Urothelium cell line (cell line): ENCODE data around the gene CHAD.
"Not testable (repeated sequence)": the region's sequence is repeated elsewhere in the genome, so short reads cannot be mapped to it uniquely, and the experiment has no call there.

Experiments used
- DNase-seq: peaks from one replicate; pipeline ENCODE4 v3.0.0; 2011; ENCODE audit warnings: low spot score, mixed read lengths
- FAIRE-seq: peaks from 2 replicates; lab custom pipeline; 2011; peaks lifted over from hg19 to GRCh38; lab: Jason Lieb, UNC

The CHAD gene

DNA sequence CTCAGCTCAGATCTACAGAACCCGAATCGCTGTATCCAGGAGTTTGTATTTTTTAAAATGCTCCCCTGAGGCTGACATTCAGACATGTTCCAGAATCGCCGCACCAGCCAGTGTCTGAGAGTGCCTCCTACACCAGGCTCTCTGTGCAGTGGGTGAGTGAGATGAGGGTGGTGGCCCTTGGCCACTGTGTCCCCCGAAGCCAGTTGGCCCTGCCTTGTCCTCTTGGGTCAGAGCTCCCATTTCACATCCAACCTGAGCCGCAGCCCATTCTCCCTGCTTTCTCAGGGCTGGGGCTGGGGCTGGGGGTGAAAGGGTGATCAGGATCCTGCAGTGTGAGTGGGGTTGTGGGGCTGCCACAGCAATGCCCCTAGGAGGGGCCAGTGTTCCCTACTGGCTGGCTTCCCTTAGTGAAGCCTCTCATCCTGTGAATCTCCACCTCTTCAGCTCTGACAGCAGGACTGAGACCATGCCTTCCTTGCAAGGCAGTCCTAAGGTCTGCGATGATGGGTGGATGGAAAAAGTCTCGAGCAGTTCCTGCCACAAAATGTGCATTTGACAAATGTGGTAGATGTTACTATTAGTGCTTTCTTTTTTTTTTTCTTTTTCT lies 26.6 kb upstream of the CHAD start:
- DNase-seq (no peak), FAIRE-seq (no peak)

DNA sequence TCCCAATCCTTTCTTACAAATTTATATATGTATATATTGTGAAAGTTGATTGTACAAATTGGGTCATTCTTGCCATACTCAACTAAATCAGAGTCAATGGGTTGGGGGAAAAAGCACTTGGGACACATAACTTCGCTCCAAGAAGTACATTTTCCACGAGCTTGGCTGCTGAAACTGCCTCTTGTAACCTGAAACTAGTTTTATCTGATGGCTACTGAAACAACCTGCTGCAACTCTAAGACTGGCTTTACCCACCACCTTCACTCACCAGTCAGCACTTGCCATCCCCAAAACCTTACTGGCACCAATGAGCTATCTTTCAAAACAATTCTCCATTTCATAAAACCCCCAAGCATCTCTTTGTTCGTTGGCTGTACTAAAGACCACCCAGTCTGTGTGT lies 25.1 kb upstream of the CHAD start:
- FAIRE-seq, result no peak
- DNase-seq, result no peak

DNA sequence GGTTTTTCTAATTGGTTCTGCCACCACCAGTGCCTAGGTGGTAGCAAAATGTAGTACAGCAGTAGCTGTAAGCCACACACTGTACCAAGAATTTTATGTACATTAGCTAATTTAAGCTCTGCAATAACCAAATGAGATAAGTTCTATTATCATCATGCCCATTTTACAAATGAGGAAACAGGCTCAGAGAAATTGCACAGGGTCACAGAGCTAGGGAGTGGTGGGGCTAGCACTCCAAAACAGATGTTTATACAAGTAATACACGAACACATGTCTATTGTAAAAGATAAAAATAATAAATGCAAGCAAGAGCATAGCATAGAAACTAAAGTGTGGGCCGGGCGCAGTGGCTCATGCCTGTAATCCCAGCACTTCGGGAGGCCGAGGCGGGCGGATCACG lies 23.5 kb upstream of the CHAD start:
- FAIRE-seq, result no peak
- no peak for DNase-seq

DNA sequence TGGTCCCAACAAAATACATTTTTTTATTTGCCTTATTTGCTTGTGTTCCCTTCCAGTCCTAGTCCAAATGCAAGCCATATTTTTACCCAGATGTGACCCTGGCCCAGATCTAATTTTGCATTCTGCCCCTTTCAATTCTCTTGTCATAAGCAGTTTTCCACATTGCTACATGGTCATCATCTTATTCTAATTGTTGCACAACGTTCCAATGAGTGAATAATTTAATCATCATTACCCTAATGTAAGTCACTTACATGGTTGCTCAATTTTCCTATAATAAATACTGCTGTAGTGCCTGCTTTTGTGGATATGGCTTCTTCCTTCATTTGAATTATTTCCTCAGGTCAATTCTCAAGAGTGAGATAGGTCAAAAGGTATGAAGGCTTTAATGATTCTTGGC lies 22.8 kb upstream of the CHAD start:
- DNase-seq (no peak), FAIRE-seq (no peak)

DNA sequence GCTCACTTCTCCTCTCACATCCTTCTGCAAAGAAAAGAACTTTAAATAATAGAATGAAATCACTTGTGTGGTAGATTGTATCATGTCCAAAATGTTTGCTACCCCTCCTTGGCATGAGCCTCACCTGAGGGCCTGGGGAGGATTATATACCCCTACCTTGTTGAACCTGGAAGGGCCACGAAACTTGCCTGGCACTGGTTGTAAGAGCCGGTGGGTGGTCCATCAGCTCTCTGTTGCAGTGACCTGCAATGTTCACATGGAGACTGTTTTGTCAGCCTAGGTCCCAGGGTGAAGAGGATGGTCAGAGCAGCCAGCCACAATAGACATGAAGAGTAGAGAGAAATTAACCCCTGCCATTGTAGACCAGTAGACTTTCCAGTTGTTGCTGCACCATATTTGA lies 20.2 kb upstream of the CHAD start:
- FAIRE-seq (no peak), DNase-seq (no peak)

DNA sequence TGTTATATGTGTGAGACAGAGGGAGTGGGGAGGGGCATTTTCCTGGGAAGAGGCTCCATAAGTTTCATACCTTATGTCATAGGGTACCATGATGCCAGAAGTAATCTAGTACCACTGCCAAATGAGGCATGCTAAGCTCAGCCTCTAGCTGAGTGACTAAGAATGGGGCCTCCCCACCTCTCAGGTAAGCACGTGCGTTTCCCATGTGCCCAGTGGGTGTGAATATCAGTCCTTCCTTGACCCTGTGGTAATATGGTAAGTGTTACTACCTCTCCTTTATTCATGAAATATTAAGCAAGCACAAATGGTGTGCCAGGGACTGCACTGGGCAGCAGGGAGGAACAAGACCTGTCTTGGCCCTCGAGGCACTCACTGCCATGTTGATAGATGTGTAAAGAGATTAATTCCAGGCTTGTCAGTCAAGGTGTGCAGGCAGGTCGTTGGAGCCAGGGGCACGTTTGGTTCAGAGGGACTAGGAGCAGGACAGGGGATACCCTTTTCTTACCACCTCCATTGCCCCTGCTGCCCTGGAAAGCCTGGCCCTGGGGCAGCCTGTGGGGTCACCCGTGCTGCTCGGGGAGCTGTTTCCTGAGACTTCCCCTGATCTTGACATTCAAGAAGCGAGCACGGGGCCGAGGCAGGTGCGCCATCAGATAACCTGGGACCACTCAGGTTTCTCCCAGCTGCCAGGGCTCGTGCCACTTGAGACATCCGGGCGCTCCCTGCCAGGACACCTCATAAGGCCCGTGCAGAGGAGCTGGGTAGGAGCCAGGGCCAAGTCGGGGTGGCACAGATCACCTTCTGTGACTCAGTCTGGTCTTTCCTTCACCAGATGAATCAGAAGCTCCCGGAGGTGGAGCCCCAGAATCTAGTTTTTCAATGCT lies 18.8 kb upstream of the CHAD start:
- no peak for FAIRE-seq
- no peak for DNase-seq

DNA sequence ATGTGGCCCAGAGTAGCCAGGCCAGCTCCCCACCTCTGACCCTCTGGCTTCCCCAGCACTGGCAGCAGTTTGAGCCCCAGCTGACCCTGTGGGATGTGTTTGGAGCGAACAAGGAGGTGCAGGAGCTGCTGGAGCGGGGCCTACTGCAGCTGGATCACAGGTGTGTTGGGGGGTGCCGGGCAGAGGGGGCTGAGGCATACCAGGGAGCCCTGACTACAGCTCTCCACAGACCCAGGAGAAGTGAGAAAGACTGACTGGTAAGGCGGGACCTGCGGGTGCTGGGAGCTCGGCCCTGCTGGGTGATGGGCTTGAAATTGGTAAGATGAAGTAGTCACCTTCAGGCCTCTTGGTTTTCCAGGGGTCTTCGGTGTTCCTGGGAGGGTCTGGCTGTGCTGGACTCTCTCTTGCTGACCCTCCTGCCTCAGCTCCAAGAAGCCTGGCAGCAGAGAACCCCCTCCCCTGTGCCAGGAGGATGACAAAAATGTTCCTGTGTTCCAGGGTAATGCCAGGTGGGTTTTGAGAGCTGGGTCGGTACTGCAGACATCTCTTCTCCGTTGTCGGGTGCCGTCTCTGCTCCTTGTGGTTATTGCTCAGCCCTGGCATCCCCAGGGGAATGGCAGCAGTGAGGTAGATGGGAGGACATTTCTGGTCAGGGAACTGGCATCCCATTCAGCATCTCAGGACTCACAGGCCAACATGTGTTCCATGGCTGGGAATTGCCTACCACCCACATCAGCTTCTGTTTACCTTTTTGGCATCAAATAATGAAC lies 15.9 kb upstream of the CHAD start:
- no peak for FAIRE-seq
- no peak for DNase-seq

DNA sequence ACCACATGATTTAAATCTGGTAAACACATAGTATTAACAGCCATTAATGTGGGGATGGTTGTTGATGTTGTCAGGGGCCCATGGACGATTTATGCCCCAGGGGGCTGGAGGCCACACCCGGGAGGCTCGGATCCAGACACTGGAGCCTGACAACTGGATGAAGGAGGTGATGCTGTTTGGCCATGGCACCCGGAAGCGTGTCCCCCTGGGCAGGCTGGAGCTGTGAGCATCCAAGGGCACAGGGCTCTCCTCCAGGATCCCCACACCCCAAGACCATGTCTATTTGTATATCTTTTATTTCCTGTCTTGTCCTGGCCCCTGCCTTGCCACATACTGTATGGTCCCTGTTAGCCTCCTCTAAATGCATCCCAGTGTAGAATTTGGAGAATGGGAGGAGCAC lies 14.6 kb upstream of the CHAD start:
- FAIRE-seq, result no peak
- no peak for DNase-seq

DNA sequence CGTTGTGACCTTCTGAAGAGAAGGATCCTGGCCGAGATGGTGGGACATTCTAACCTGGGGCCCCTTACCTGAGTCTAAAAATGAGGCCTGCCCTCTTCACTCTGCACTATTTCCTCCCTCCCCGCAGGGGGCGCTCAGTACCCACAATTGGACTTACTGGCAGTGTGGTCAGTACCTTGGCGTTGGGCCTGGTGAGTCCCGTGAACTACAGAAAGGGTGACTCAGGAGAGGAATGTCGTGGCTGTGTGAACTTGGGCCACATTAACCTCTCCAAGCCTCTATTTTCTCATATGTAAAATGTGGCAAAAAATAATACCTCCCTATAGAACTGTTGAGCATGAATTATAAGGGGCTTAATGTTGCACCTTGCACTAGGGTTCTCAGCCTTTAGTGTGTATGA lies 13.8 kb upstream of the CHAD start:
- DNase-seq (peak; percentile 88), FAIRE-seq (peak; percentile 63)

DNA sequence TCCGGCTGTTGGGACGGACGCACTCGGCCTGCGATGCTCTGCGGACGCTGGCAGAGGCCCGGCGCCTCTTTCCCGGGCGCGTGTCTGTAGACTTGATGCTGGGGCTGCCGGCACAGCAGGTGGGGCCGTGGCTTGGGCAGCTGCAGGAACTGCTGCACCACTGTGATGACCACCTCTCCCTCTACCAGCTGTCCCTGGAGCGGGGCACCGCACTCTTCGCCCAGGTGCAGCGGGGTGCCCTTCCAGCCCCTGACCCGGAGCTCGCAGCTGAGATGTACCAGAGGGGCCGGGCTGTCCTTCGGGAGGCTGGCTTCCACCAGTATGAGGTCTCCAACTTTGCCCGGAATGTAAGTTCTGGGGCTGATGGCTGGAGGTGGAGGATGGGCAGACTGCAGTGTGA lies 13.4 kb upstream of the CHAD start:
- FAIRE-seq (no peak), DNase-seq (no peak)

DNA sequence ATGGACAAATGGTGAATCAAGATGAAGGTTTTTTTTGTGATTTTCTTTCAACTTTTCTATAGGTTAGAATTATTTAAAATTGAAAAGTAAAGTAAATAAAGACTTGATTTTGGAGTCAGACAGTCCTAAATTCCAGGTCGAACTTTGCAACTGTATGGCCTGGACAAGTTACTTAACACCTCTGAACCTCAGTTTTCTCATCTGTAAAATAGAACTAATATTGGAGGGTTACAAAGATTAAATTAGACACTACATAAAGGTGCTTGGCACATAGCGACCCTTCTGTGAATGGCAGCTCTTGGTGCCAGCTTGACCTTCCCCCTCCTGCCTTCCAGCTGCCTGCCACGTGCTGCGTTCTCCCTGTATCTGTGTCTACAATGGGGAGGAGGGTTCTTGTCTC lies 13.0 kb upstream of the CHAD start:
- no peak for FAIRE-seq
- DNase-seq, result no peak

DNA sequence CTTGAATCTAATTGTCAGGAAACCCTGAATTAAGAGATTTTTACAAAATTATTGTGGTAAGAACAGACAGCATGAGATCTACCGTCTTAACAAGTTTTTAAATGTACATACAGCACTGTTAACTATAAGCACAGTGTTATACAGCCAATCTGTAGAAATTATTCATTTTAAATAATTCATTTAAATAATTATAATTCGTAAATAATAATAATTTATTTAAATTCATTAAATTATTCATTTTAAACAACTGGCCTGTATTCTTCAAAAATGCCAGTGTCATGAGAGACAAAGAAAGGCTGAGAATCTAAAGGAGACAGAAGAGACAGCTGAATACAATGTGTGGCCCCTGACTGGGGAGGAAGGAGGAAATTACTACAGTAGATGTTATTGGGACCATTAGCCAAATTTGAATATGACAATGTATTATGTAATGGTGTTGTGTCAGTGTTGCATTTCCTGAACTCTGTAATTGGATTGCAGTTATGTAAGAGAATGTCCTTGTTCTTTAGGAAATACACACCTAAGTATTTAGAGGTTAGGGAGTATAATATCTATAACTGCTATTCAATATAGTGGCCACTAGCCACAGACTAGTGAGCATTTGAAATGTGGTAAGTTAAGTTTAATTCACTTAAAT lies 12.3 kb upstream of the CHAD start:
- FAIRE-seq, result no peak
- no peak for DNase-seq

DNA sequence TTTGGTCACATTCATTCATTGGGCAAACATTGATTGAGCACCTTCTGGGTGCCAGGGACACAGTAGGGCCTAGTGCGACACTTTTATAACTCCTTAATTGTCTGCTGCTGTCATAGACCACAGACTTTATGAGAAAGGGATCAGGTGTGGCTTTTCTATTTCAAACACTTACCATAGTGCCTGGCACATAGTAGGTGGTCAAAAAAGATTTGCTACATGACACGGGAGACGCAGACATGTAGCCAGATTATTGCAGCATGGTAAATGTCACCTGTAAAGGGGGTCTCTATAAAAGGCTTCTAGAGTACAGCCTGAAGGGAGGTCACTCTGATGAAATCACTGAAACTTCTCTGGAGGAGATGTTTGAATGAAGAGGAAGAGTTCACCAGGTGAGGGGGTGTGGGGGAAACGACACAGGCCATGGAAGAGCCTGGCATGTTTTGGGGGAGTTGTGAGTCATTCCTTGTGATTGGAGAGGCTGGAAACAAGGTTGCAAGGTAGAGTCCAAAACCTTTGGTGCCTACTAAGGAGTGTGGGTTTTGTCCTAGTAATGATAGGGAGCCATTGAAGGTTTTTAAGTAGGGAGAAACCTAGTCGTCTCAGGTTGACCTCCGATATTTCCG lies 11.6 kb upstream of the CHAD start:
- DNase-seq, result no peak
- no peak for FAIRE-seq

DNA sequence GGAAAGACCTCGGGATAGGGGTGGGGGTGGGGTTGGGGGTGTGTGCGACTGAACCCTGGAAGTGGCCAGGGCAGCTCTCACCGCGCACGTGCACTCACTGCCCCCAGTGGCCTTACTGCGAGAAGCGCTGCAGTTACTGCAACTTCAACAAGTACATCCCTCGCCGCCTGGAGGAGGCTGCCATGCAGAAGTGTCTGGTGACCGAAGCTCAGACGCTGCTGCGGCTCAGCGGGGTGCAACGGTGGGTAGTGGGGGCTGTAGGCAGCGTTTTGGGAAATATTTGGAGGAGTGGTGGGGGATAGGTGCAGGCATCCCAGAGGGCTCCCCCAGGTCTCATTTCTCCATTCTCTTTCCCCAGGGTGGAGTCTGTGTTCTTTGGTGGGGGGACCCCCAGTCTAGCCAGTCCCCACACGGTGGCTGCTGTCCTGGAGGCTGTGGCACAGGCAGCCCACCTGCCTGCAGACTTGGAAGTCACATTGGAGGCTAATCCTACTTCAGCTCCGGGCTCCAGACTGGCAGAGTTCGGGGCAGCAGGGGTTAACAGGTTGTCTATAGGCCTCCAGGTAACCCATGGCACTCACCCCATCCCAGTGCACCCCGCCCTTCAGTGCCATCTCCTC lies 11.0 kb upstream of the CHAD start:
- no peak for FAIRE-seq
- peak; percentile 90 for DNase-seq

DNA sequence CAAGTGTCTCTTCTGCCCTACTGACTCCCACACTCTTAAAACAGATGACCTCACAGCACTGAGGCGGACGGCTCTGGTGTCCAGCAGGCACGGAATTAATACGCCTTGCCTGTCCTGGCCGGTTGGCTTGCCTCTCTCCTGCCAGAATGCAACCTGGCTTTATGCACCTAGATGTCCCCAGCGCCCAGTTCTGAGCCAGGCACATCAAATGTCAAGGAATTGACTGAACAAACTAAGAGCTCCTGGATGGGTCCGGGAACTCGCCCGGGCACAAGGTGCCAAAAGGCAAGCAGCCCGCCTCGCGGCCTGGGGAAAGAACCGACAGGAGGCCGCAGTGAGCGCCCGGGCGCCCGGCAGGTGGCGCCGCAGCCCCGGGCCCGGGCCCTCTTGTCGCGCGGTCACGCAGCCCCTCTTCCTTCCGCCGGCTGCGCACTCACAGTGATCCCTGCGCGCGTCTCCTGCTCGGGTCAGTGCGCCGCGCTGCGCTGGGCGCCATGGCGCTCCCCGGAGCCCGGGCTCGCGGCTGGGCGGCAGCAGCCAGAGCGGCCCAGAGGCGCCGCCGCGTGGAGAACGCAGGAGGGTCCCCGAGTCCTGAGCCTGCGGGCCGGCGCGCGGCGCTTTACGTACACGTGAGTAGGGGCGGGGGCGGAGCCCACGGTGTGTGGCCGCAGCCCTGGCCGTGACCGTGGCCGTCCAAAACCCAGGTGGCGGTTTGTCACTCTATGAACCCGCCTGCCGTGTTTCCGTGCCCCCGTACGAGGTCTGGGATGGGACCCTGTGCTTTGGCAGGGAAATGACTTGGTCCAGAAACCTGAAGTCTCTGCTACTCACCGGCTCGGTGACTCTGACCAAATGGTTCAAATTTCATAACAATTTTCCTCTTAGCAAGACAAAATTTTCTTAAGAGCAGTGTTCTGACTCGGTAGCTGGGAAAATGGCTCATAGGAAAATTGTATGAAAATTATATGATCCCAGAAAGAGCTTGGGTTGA lies 10.0 kb upstream of the CHAD start, which contains the start of gene RSAD1:
TSS of gene RSAD1 (plus strand) at position 470 of the 991 bp plus-strand sequence. CDS start at position 495, 25 bp downstream.
- DNase-seq (peak; percentile 92), FAIRE-seq (no peak)

DNA sequence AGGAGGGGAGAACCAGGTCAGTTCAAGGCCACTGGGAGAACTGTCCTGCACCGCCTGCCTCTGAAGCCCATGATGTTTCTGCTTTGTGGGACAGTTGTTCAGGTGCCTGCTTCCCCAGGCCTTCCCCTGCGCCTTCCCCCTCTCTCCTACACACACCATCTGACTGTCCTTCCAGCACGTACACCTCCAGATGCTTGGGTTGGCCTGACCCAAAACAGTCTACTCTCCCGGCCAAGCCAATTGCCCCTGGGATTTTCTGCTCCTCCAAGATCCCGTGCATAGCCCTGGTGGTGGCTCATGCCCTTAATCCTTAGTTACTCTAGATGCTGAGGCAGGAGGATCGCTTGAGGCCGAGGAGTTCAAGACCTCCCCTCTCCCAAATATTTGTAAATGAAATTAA lies 9.3 kb upstream of the CHAD start:
- FAIRE-seq, result no peak
- no peak for DNase-seq

DNA sequence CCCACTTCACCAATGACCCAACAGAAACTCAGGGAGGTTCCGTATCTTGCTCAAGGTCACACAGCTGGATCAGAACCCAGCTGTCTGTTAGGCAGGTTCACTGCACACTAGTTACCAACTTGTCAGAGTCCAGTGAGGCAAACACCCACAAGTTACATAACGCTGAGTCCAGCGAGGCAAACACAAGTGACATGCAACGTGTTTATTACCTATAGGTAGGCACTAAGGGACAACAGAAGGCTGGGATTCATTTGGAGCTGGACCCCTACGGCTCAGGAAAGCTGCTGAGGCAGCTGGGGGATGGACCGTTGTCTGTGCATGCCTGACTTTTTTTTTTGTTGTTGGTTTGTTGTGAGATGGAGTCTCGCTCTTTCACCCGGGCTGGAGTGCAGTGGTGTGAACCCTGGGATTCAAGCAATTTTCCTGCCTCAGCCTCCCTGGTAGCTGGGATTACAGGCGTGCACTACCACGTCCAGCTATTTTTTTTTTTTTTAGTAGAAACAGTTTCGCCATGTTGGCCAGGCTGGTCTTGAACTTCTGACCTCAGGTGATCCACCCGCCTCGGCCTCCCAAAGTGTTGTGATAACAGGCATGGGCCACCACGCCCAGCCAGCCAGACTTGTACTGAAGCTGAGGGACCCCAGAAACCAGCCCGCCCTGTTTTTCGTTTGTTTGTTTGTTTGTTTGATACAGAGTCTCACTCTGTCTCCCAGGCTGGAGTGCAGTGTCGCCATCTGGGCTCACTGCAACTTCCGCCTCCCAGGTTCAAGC lies 8.1 kb upstream of the CHAD start:
- FAIRE-seq (no peak), DNase-seq (no peak)

DNA sequence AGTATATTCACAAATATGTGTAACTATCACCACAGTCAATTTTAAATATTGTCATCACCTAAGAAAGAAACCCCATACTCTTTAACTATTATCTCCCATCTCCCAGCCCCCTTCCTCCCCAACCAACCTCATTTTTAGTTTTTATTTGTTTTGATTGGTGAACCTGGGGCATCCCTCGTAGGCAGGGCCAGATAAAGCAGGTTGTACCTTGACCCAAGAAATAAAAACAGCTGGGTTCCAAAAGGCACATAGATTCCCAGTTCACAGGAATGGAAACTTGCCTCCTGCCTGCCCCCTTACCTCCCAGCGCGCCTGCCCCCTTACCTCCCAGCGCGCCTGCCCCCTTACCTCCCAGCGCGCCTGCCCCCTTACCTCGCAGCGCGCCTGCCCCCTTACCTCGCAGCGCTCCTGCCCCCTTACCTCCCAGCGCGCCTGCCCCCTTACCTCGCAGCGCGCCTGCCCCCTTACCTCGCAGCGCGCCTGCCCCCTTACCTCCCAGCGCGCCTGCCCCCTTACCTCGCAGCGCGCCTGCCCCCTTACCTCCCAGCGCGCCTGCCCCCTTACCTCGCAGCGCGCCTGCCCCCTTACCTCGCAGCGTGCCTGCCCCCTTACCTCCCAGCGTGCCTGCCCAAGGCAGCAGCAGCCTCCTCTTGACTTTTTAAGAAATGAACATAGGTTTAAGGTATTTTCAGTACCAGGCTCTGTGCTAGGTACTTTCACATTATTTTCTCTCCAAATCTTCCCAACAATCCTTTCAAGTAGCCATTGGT lies 7.3 kb upstream of the CHAD start:
- not testable (repeated sequence) for DNase-seq, FAIRE-seq
